ENCODE measurements around the gene ATP2A1. TPM values are rescaled to one million over a fixed set of nuclear protein-coding genes. Genes with fewer than 3 reads are reported as not detected.

The ATP2A1 gene
- total RNA-seq, 1 donor from 2014 or later, result 0.64 TPM

GRCh38 chr16:28834873-28835863, 43.1 kb upstream of the ATP2A1 start:
- TF ChIP-seq CTCF (IDR thresholded peaks at IDR 0.05), result no peak
- Mint-ChIP-seq H3K36me3 (ENCODE audit: unreplicated experiment) (peaks cover 57% of the 10 kb centered on the region), H3K9me3 (ENCODE audit: unreplicated experiment) (no peaks in the 10 kb centered on the region), H3K27me3 (ENCODE audit: unreplicated experiment) (no peaks in the 10 kb centered on the region), H3K27ac (ENCODE audit: unreplicated experiment) (no peak overlapping the region), H3K4me3 (ENCODE audit: unreplicated experiment) (no peak overlapping the region), H3K4me1 (ENCODE audit: unreplicated experiment) (peaks cover 2% of the 10 kb centered on the region)
- no peak for DNase-seq (ENCODE audit: extremely low spot score, unreplicated experiment)

DNA sequence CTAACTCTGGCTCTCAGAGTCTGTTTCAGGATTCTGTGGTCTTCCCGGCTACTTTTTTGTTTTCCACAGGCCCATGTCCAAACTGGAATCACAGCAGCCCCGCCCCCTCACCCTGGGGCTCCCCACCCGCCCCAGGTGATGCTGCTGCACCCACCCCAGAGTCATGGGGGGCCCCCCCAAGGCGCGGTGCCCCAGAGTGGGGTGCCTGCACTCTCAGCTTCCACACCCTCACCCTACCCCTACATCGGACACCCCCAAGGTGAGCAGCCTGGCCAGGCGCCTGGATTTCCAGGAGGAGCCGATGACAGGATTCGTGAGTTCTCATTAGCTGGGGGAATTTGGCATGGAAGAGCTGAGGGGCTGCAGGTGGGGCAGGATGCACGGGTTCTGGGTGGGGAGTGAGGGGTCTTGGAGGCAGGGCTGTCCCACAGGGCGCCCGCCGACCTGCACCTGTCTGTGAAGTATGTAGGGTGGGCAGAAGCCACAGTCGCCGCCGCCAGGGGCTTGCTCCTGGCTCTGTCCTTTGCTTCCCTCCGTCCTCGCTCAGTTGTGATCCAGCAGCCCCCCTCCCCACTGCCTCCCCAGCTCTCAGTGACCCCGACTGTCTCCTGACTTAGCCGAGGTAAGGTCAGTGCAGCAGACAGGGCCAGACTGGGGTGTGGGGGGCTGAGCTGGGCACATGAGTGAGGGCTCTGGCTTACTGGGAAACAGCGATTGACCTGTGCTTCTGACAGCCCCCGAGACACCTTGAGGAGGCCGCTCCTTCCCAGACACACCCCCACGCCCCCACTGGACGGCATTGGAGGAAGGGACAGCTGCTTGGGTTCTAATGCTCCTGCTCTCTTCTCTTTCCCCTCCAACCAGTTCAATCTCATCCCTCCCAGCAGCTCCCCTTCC, 42.2 kb upstream of the ATP2A1 start:
- Mint-ChIP-seq H3K36me3 (ENCODE audit: unreplicated experiment) (peaks cover 48% of the 10 kb centered on the region), H3K4me1 (ENCODE audit: unreplicated experiment) (peaks cover 2% of the 10 kb centered on the region), H3K27ac (ENCODE audit: unreplicated experiment) (no peak overlapping the region), H3K9me3 (ENCODE audit: unreplicated experiment) (no peaks in the 10 kb centered on the region), H3K4me3 (ENCODE audit: unreplicated experiment) (no peak overlapping the region), H3K27me3 (ENCODE audit: unreplicated experiment) (no peaks in the 10 kb centered on the region)
- no peak for TF ChIP-seq CTCF (IDR thresholded peaks at IDR 0.05)
- DNase-seq (ENCODE audit: extremely low spot score, unreplicated experiment), result no peak

DNA sequence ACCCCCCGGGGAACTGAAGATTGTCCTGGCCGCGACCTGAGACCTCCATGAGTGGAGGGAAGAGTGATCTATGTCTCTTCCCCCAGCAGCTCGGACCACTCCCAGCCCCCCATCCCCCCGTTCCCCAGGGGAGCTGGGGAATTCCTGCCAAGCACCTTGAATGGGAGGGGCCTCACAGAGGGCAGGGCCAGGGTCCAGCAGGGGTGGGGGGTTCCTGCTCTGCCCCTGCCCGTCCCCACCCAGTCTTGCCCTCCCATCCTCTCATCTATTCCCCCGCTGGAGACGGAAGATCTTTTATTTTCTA, 41.6 kb upstream of the ATP2A1 start:
- H3K36me3 Mint-ChIP-seq (ENCODE audit: unreplicated experiment), result peaks cover 46% of the 10 kb centered on the region
- H3K27ac Mint-ChIP-seq (ENCODE audit: unreplicated experiment), result no peak overlapping the region
- TF ChIP-seq CTCF (IDR thresholded peaks at IDR 0.05), result no peak
- no peak for DNase-seq (ENCODE audit: extremely low spot score, unreplicated experiment)
- H3K9me3 Mint-ChIP-seq (ENCODE audit: unreplicated experiment), result no peaks in the 10 kb centered on the region
- H3K4me1 Mint-ChIP-seq (ENCODE audit: unreplicated experiment), result peaks cover 2% of the 10 kb centered on the region
- no peak overlapping the region for H3K4me3 Mint-ChIP-seq (ENCODE audit: unreplicated experiment)
- H3K27me3 Mint-ChIP-seq (ENCODE audit: unreplicated experiment), result no peaks in the 10 kb centered on the region

DNA sequence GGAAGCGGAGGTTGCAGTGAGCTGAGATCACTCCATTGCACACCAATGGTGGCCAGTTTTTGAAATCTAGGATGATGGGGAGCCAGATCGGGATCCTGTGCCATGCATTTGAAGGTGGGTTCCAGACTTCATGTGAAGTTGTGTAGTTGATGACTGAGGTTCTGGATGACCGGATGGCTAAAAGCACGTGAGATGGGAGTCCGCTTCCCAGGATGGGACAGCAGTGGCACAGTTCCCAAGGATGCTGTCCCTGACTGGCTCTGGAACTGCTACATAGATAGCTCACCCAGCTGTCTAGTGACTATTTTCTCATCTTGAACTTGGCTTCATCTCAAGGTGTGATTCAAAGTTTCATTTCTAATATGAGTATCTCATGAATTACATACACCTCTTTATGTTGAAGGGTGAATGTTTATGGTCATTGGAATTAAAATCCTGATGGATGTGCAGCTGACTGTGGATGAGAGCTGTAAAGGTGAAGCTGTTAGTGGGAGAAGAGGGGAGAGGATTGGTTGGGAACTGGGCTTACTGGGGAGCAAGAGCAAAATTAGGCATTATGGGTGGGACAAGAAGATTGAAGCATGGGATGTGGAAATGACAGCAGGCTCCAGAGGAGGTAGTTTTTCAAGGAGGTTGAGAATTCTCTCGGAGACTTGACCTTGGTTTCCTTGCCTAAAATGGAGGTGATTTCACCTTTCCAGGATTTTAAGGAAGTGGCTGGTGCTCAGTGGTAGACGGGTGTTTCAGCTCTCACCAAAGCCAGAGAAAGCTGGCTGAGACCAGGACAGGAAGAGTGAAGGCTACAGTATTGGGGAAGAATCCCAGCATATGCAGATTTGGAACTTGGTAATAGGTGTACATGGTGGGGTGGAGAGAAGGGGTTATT, 40.4 kb upstream of the ATP2A1 start:
- Mint-ChIP-seq H3K36me3 (ENCODE audit: unreplicated experiment) (peaks cover 41% of the 10 kb centered on the region), H3K4me1 (ENCODE audit: unreplicated experiment) (no peaks in the 10 kb centered on the region), H3K4me3 (ENCODE audit: unreplicated experiment) (no peak overlapping the region), H3K27ac (ENCODE audit: unreplicated experiment) (peak overlapping the region; percentile 31), H3K27me3 (ENCODE audit: unreplicated experiment) (no peaks in the 10 kb centered on the region), H3K9me3 (ENCODE audit: unreplicated experiment) (no peaks in the 10 kb centered on the region)
- no peak for TF ChIP-seq CTCF (IDR thresholded peaks at IDR 0.05)
- no peak for DNase-seq (ENCODE audit: extremely low spot score, unreplicated experiment)

Measured in osteocyte (in vitro differentiated cells).